GM23338 (cell line): Measurements from ENCODE around the gene RAB3GAP2. TPM values are rescaled to one million over a fixed set of nuclear protein-coding genes. Genes with fewer than 3 reads are reported as not detected.

ENCODE experiments used
- ATAC-seq: fragments of 200-7000 bp; cut with Tn5 transposase; 3 replicates; pipeline ENCODE4 v1.9.1; 2020
- DNase-seq: peaks from one replicate; pipeline ENCODE4 v3.0.0-alpha.2; 2015; ENCODE audit warnings: low spot score
- H2AFZ ChIP-seq: fragments of 200-600 bp; sonication (generic); 2 replicates; pipeline ENCODE4 v1.8.0; 2016; ENCODE audit warnings: antibody characterized with exemption, mild to moderate bottlenecking, moderate library complexity
- H3F3A ChIP-seq: fragments of 200-600 bp; sonication (generic); replicated peaks from 2 replicates; pipeline ENCODE4 v1.8.0; 2017; ENCODE audit warnings: antibody characterized with exemption, mixed run types, low read depth
- H3K27ac ChIP-seq: fragments of 200-600 bp; sonication (generic); 2 replicates; pipeline ENCODE4 v1.6.1; 2016; ENCODE audit warnings: low read depth
- H3K27me3 ChIP-seq: fragments of 200-600 bp; sonication (generic); 2 replicates; pipeline ENCODE4 v1.8.0; 2016; ENCODE audit warnings: mild to moderate bottlenecking, mixed run types, moderate library complexity; ENCODE audit not compliant: insufficient read depth
- H3K36me3 ChIP-seq: fragments of 200-600 bp; sonication (generic); 2 replicates; pipeline ENCODE4 v1.8.0; 2016; ENCODE audit warnings: mild to moderate bottlenecking; ENCODE audit not compliant: insufficient read depth
- H3K4me1 ChIP-seq: fragments of 200-600 bp; sonication (generic); 2 replicates; pipeline ENCODE4 v1.8.0; 2016; ENCODE audit warnings: mild to moderate bottlenecking, moderate library complexity; ENCODE audit not compliant: insufficient read depth
- H3K4me2 ChIP-seq: fragments of 200-600 bp; sonication (generic); 2 replicates; pipeline ENCODE4 v1.7.1; 2017; ENCODE audit warnings: mixed run types
- H3K4me3 ChIP-seq: fragments of 200-600 bp; sonication (generic); 2 replicates; pipeline ENCODE4 v1.6.1; 2016; ENCODE audit warnings: mixed run types
- H3K79me2 ChIP-seq: fragments of 200-600 bp; sonication (generic); replicated peaks from 2 replicates; pipeline ENCODE4 v1.8.0; 2017; ENCODE audit warnings: mild to moderate bottlenecking; ENCODE audit not compliant: insufficient read depth
- H3K9me2 ChIP-seq: fragments of 200-600 bp; sonication (generic); 2 replicates; pipeline ENCODE4 v1.8.0; 2017; ENCODE audit not compliant: insufficient read depth
- H4K20me1 ChIP-seq: fragments of 200-600 bp; sonication (generic); replicated peaks from 2 replicates; pipeline ENCODE4 v1.8.0; 2017; ENCODE audit warnings: mild to moderate bottlenecking; ENCODE audit not compliant: insufficient read depth
- H3K27ac Mint-ChIP-seq: 2 replicates; pipeline ENCODE4 v1.8.0; 2020; ENCODE audit warnings: inconsistent platforms, mild to moderate bottlenecking, moderate library complexity, mixed read lengths
- H3K27me3 Mint-ChIP-seq: 3 replicates; pipeline ENCODE4 v1.8.0; 2022; ENCODE audit warnings: low read depth, mild to moderate bottlenecking, moderate library complexity, mixed read lengths, inconsistent platforms; ENCODE audit not compliant: insufficient read depth, poor library complexity
- H3K36me3 Mint-ChIP-seq: 3 replicates; pipeline ENCODE4 v1.8.0; 2021; ENCODE audit warnings: low read depth, mild to moderate bottlenecking, inconsistent platforms, moderate library complexity, mixed read lengths
- H3K4me1 Mint-ChIP-seq: 3 replicates; pipeline ENCODE4 v1.8.0; 2020; ENCODE audit warnings: mild to moderate bottlenecking, inconsistent platforms, mixed read lengths
- H3K4me3 Mint-ChIP-seq: 3 replicates; pipeline ENCODE4 v1.8.0; 2021; ENCODE audit warnings: moderate library complexity, mild to moderate bottlenecking, inconsistent platforms, mixed read lengths
- H3K9me3 Mint-ChIP-seq: 3 replicates; pipeline ENCODE4 v1.8.0; 2020; ENCODE audit warnings: moderate library complexity, mild to moderate bottlenecking, inconsistent platforms, mixed read lengths
- CREB1 ChIP-seq: fragments of 250-450 bp; sonication (Bioruptor Pico); IDR thresholded peaks from 2 replicates; pipeline ENCODE4 v1.5.0; 2020; ENCODE audit warnings: low read depth, mild to moderate bottlenecking, moderate library complexity
- EZH2 ChIP-seq: fragments of 200-600 bp; sonication (generic); IDR thresholded peaks from one replicate; pipeline ENCODE4 v1.8.0; 2017; ENCODE audit warnings: antibody characterized with exemption, mild to moderate bottlenecking, low read depth; ENCODE audit not compliant: unreplicated experiment
- EZH2phosphoT487 ChIP-seq: fragments of 200-600 bp; sonication (generic); IDR thresholded peaks from one replicate; pipeline ENCODE4 v1.8.1; 2018; ENCODE audit warnings: antibody characterized with exemption; ENCODE audit not compliant: unreplicated experiment
- JUNB ChIP-seq: IDR thresholded peaks from one replicate; pipeline ENCODE4 v1.6.1; 2016; ENCODE audit warnings: antibody characterized with exemption; ENCODE audit not compliant: unreplicated experiment
- POLR2AphosphoS5 ChIP-seq: IDR thresholded peaks from 2 replicates; pipeline ENCODE4 v1.6.1; 2016; ENCODE audit warnings: antibody characterized with exemption, low read depth
- REST ChIP-seq: IDR thresholded peaks from one replicate; pipeline ENCODE4 v1.6.1; 2018; ENCODE audit warnings: antibody characterized with exemption; ENCODE audit not compliant: unreplicated experiment
- ZNF114 ChIP-seq: fragments of 250-450 bp; sonication (Bioruptor Pico); IDR thresholded peaks from 2 replicates; pipeline ENCODE4 v1.5.0; 2020; ENCODE audit warnings: mild to moderate bottlenecking, moderate library complexity
- ZNF331 ChIP-seq: fragments of 250-450 bp; sonication (Bioruptor Pico); IDR thresholded peaks from 2 replicates; pipeline ENCODE4 v1.5.0; 2020; ENCODE audit warnings: low read depth, mild to moderate bottlenecking, moderate library complexity
- ZNF462 ChIP-seq: fragments of 250-450 bp; sonication (Bioruptor Pico); IDR thresholded peaks from 2 replicates; pipeline ENCODE4 v1.5.0; 2020; ENCODE audit warnings: mild to moderate bottlenecking, moderate library complexity
- polyA plus RNA-seq: library from polyadenylated mRNA; unstranded; fragments of >200 nt; fragmentation: Nextera tagmentation; extraction: Ambion mirVana; gene quantifications from 2 replicates; pipeline ENCODE4 v1.2.1, GENCODE V29; 2016
- total RNA-seq: library from RNA; depleted of rRNA; stranded (reverse); fragments of >200 nt; shearing (Covaris generic); gene quantifications from 2 replicates; pipeline ENCODE4 v1.2.3, GENCODE V29; 2014
- TF ChIP-seq, protein P1 (sequence below), 2 experiments: fragments of 200-600 bp in 1 of 2; sonication (generic) in 1 of 2; conservative IDR thresholded peaks; 2 replicates each; pipeline versions ENCODE4 v1.5.1 to v1.6.1; 2016 to 2017; ENCODE audit warnings: antibody characterized with exemption in 2 of 2, low read depth in 2 of 2, mild to moderate bottlenecking in 2 of 2, moderate library complexity in 1 of 2
- TF ChIP-seq, protein P2 (sequence below): IDR thresholded peaks from 2 replicates; pipeline ENCODE4 v1.6.1; 2016; ENCODE audit warnings: antibody characterized with exemption

Gene RAB3GAP2
- total and polyA plus RNA-seq, 2 experiments from 2014 or later, result 19.4 to 44.6 TPM

GRCh38 chr1:220151454-220151853 is 120.8 kb downstream of the RAB3GAP2 start (continued):
- TF ChIP-seq ZNF331 (CRISPR knock-in tag) (no peak), CREB1 (CRISPR knock-in tag) (no peak), JUNB (no peak)
- TF ChIP-seq, protein P1, sequence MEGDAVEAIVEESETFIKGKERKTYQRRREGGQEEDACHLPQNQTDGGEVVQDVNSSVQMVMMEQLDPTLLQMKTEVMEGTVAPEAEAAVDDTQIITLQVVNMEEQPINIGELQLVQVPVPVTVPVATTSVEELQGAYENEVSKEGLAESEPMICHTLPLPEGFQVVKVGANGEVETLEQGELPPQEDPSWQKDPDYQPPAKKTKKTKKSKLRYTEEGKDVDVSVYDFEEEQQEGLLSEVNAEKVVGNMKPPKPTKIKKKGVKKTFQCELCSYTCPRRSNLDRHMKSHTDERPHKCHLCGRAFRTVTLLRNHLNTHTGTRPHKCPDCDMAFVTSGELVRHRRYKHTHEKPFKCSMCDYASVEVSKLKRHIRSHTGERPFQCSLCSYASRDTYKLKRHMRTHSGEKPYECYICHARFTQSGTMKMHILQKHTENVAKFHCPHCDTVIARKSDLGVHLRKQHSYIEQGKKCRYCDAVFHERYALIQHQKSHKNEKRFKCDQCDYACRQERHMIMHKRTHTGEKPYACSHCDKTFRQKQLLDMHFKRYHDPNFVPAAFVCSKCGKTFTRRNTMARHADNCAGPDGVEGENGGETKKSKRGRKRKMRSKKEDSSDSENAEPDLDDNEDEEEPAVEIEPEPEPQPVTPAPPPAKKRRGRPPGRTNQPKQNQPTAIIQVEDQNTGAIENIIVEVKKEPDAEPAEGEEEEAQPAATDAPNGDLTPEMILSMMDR (conservative IDR thresholded peaks at IDR 0.05; ENCODE audit: low read depth in 2 of 2), result no peak

DNA sequence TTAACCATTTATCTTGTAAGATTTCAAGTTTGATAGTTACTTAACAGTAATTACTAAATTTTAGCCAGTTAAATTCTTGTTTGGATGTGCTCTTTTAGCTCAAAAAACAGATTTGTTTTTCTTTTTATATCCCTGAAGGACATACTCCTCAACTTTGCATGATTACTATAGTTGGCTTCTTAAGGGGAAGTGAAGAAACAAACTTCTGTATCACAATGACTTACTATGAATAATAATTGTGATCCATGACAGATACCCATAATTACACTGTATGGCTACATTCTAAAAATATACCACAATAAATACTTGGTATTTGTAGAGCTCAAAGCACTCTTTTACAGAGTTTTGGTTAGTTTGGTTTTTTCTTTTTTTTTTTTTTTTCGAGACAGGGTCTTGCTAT is 122.5 kb downstream of the RAB3GAP2 start:
- H3K4me1 ChIP-seq, result no peaks in the 10 kb centered on the region
- Mint-ChIP-seq H3K4me1 (no peaks in the 10 kb centered on the region), H3K9me3 (no peaks in the 10 kb centered on the region), H3K36me3 (peaks cover 35% of the 10 kb centered on the region), H3K27me3 (no peaks in the 10 kb centered on the region), H3K4me3 (no peak overlapping the region), H3K27ac (no peak overlapping the region)
- no peaks in the 10 kb centered on the region; the same call in 1 of the 2 replicates for H4K20me1 ChIP-seq
- no peaks in the 10 kb centered on the region for H3K27me3 ChIP-seq
- H3K27ac ChIP-seq, result no peak overlapping the region
- no peaks in the 10 kb centered on the region for H3K9me2 ChIP-seq
- H3K4me2 ChIP-seq, result no peak overlapping the region
- ATAC-seq (no peak), DNase-seq (no peak)
- no peaks in the 10 kb centered on the region for H3F3A ChIP-seq
- 0 out of 2 replicates have a peak, but pooled peaks cover 7% of the 10 kb centered on the region for H3K36me3 ChIP-seq
- no peak overlapping the region for H3K4me3 ChIP-seq
- no peaks in the 10 kb centered on the region for H3K79me2 ChIP-seq
- no peak overlapping the region for H2AFZ ChIP-seq
- TF ChIP-seq ZNF462 (no peak), ZNF114 (CRISPR knock-in tag) (no peak), POLR2AphosphoS5 (no peak), REST (no peak), CREB1 (CRISPR knock-in tag) (no peak), EZH2 (no peak), EZH2phosphoT487 (no peak)
- TF ChIP-seq, protein P2, sequence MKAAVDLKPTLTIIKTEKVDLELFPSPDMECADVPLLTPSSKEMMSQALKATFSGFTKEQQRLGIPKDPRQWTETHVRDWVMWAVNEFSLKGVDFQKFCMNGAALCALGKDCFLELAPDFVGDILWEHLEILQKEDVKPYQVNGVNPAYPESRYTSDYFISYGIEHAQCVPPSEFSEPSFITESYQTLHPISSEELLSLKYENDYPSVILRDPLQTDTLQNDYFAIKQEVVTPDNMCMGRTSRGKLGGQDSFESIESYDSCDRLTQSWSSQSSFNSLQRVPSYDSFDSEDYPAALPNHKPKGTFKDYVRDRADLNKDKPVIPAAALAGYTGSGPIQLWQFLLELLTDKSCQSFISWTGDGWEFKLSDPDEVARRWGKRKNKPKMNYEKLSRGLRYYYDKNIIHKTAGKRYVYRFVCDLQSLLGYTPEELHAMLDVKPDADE, result no peak
